Right ventricle myocardium superior (tissue), 1 donor: ENCODE data around the gene MSX1. TPM values are rescaled to one million over a fixed set of nuclear protein-coding genes. Genes with fewer than 3 reads are reported as not detected.
A peak's percentile ranks its signal among the peaks of the same experiment; 100 is the strongest.

Experiments used
- ATAC-seq: fragments of 200-7000 bp; cut with Tn5 transposase; one replicate; pipeline ENCODE4 v1.9.1; 2020; ENCODE audit warnings: mild to moderate bottlenecking; ENCODE audit not compliant: poor library complexity
- DNase-seq: peaks from one replicate; pipeline ENCODE4 v3.0.0-alpha.2; 2020
- intact Hi-C: fragments of 100-400 bp; cut with DNase I; formaldehyde crosslinking; loops from one replicate; pipeline ENCODE4 v1.11.2; 2022
- total RNA-seq: library from RNA; stranded (reverse); fragmentation: NEBNext Ultra II Directional; extraction: Animal tissue kit (Norgen Biotek cat#: 25700); gene quantifications from one replicate; pipeline ENCODE4 v1.2.1, GENCODE V29; 2021
- donor health status: DM: no; HTN: yes; CAD: no; lungs with severe emphysema.

The MSX1 gene
- total RNA-seq, 1 donor from 2014 or later: 3.9 TPM

DNA sequence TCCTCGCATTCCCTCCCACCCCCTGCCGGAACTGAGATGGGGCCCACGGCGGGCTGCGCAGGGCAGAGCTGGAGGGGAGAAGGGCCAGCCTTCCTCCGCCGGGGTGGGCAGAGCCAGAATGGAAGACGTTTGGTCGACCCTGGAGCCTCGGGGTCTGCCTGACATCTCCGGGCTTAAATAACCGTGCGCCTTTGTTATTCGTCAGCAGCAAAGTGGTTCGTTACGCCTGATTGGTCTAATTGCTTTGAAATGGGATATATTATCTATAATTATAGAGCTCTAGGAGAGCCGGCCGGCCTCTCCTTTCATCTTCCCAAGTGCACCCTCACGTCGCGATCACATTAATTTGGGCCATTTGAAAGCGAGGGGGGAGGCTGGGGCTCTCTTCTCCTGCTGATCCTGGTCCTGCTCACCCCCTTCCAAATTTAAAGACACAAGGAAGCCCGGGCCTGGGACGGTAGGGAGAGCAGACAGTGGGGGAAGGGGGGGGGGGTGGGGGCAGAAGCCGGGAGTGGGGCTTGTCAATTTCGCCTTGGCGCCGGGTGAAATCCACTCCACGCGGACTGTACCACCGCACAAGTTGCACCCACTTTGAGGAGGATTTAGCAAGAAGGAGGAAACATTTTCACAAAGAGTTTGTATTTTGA is 4.7 kb upstream of the MSX1 start:
- intact Hi-C loops: no loop called here
- no peak for ATAC-seq
- DNase-seq: peak; percentile 17

DNA sequence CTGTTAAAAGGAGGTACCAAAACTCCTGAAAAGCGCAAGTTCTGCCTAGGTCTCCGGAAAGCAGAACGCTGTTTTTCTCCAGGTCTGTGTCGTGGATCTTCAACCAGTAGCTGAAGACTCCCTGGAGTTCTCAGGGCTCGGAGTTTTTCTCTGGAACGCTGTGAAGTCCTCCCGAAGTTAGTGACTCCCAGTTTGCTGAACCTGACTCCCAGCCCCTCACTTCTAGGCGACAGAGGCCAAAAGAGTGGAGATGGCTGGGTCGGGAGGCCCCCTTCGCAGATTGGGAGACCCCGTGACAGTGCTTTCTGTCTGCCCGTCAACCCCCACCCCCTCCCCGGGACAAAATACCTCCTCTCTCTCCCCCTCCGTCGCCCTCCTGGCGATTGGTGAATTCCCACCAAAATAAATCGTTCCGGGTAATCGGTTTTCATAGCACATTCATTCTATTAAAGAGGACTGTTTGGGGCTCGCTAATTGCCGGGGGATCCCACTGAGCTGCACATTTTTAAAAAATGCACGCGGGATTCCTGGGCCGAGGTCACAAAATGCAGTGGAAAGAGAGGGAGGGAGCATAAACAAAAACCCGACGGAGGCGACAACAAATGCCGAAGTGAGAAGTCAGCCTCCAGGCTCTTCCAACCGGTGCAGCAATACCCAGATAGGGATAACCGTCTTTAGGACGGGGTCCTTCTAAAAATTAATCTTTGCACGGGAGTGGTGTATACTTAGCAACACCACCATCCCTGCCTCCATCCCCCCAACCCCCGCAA is 4.0 kb upstream of the MSX1 start:
- intact Hi-C loops: no loop called here
- peak; percentile 3 for DNase-seq
- no peak for ATAC-seq

DNA sequence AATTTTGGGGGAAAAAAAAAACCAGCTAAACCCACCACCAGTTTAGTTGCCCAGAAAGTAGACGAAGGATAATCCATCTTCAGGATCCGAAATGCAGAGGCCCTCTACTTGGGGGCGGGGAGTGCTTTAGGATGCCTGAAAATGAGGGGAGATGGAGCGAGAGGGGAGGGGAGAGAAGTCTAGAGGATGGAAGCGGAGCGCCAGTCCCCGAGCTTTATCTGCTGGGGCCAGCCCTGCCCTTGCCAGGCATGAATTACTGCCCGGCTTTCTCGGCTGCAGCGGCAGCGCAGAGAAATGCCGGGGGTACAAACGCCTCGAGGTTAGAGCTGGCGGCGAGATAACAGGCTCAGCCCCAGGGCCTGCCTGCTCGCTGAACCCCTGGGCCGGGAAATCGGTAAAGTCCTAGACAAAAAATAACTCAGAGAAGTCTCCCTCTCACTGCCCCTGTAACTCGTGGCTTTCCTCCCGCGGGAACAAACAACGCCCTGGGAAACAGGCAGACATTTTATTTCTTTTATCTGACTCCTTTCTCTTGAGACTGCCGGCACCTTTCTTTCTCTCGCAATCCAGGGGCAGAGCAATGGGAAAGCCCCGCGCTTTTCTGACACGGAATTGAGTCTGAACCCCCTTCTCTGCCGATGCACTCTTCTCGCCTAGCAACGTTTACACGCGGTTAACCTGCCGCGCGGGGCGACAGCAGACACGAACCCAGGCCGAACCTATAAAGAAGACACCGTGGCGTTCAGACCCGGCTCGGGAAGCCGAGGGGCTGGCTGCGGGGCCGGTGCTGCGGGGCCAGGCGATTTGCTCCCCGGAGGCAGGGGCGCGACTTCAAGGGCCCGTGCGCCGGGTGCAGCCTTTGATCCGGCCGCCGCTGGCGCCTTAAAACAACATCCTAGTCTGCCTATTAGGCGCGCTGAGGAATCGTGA is 3.1 kb upstream of the MSX1 start:
- intact Hi-C loops: no loop called here
- ATAC-seq (no peak), DNase-seq (peak; percentile 27)

DNA sequence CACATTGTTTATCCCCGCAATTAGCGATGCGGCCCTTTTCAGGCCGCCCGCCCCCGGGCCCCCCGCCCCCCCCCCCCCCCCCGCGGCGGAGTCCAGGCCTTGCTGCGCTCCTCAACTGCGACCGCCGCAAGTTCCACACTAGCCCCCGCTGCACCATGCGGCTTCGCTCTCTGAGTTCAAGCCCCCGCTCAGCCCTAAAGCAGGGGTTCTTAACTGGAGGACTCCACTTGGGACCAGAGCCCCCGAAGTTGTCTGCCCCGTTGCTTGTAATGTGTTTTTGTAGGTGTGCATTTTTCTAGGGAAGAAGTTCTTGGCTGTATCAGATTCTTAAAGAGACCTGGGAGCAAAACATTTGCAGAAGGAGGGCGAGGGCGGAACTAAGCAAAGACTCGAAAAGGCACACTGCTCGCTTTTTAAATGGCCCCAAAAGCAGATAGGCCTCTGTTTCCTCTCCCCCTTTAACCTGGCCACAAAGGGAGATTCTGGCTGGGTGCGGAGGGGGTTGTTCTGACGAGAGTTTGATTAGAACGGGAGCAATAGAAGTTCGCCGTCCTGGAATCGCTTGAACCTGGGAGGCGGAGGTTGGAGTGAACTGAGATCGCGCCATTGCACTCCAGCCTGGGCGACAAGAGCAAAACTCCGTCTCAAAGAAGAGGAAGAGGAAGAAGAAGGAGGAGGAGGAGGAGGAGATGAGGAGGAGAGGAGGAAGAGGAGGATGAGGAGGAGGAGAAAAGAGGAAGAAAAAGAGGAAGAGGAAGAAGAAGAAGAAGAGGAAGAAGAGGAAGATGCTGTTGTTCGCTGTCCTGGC is 2.3 kb upstream of the MSX1 start:
- DNase-seq (peak; percentile 15), ATAC-seq (no peak)
- intact Hi-C loops: no loop called here

DNA sequence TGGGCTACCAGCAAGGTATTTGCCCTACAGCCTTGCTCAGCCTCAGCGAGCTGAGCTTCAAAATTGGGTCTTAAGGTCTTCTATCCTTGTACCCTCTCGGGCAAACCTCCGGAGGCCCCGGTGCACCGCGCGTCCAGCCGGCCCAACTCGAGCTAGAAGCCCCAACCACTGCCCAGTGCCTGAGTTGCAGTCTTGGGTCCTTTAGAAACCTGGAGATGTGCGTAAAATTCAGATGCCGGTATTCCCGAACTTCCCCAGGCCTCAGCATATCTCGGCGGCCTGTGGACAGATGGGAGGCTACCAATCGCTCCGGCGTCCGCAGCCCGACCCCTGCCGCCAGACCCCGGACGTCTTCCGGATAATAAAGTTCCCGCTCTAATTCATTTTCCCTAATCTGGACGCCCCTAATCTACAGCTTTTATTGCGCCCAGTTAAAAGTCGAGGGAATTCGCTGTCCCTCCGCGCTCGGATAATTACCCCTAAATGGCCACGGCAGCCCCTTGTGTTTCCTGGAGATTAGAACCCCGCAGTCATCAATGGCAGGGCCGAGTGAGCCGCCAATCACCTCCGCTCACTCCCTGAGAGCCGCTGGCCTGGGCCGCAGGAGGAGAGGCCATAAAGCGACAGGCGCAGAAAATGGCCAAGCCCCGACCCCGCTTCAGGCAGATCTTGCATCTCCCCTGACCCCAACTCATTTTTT is 1.5 kb upstream of the MSX1 start:
- intact Hi-C loops: no loop called here
- ATAC-seq: no peak
- no peak for DNase-seq

DNA sequence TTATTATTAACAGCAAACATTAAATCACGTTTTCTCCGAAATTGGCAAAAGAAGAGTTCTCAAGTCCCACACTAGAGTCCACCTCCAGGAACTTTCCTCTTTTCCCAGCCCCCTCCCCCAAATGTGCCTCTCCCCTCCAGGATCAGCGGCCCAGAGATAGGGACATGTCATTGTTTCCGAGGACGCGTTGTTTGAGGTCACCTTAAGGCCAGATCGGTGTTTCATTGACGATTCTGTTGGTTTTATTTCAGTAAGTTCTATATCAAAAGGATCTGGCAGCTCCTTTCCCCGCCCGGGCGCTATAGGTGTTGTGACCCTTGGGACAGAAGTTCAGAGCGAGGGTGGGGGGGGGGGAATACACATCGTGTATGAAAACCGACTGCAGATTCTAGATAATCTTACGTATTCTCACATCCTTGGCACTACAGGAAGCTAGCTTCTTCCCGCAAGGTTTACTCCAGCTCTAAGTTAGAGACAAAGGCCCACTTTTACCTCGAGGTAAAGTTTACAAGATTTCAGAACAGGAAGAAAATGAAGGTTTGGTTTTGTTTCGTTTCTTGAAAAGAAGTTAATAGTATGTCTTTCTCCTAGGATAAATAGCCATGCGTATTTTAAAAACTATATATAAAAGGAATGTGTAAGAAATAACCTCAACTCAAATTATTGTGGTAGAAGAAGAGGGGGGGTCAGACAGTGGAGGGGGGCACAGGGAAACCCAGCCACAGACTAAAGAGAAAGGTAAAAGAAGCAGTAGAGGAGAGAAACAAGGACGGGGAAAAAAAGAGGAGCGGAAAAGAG is 739 bp upstream of the MSX1 start:
- intact Hi-C loops: no loop called here
- DNase-seq: no peak
- ATAC-seq: no peak

DNA sequence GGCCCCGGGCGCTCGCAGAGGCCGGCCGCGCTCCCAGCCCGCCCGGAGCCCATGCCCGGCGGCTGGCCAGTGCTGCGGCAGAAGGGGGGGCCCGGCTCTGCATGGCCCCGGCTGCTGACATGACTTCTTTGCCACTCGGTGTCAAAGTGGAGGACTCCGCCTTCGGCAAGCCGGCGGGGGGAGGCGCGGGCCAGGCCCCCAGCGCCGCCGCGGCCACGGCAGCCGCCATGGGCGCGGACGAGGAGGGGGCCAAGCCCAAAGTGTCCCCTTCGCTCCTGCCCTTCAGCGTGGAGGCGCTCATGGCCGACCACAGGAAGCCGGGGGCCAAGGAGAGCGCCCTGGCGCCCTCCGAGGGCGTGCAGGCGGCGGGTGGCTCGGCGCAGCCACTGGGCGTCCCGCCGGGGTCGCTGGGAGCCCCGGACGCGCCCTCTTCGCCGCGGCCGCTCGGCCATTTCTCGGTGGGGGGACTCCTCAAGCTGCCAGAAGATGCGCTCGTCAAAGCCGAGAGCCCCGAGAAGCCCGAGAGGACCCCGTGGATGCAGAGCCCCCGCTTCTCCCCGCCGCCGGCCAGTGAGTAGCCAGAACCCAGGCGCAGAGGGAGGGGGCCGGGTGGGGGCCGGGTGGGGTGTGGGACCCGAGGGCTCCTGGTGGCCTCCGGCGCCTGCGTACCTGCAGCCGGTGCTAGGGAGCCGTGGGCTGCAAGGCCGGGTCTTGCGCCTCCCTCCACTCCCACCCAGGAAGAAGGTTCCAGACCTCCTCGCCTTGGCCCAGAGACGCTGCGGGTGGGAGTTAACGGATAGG is 534 bp downstream of the MSX1 start:
- ATAC-seq (peak; percentile 18), DNase-seq (no peak)
- intact Hi-C loops: no loop called here

DNA sequence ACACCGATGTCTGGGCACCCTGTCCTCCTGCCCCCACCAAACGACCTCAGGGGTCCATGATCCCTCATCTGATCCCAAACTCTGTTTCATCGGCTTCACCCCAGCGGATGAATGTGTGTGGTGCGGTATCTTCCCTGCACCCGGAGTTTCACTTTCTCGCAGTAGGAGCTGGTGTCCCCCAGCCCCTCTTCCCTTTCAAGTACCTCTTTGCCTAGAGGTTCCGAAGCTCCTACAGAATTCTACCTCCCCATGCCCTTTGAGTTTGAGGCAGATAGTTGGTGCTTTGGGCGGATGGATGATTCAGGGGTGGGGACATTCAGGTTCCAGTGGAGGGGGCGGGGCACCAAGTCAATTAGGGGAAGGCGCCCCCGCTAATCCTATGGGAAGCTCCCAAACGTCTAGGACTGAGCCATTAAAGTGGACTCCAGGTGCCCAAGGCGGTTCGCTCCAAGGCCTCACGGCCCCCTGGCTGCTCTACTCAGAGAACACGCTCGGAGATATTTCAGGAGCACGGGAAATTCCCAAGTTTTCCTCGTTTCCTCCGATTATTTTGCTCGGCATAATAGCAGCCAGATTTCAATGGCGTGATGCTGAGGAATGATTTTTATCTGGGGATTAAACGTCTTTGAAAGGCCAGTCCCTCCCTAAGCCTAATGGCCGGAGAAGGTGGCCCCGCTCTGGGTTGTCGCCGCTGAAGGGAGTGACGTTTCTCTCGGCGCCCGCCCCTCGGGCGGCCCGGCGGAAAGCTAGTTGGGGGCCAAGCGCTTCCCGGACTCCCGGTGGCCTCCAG is 1.3 kb downstream of the MSX1 start:
- peak; percentile 62 for DNase-seq
- intact Hi-C loops: no loop called here
- ATAC-seq: peak; percentile 22

DNA sequence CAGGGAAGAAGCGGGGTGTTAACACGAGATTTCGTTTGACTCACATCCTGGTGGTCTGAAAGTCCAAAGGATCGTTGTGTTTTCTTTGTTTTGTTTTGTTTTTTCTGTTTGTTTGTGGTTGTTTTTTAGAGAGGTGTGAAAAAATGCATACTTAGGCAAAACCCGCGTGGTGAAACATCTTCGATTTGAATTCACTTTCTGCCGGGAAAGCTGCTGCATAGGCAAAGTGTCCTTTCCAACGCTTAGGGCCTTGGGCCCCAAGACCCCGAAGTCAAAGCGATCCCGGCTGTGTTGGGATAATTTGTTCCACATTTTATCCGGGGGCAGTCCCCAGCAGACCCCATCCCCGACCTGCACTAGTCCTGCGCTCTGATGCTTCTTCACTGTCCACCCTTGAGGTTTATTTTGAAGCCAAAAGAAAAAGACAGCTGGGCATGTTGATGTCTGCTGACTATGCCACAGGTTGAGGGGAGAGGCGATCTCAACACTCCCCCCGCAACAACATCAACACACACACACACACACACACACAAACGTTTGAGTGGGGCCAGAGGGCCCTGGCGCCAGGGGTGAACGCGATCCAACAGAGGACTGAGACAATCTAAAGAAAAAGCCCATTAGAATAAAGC is 2.0 kb downstream of the MSX1 start:
- no peak for DNase-seq
- no peak for ATAC-seq
- intact Hi-C loops: no loop called here

DNA sequence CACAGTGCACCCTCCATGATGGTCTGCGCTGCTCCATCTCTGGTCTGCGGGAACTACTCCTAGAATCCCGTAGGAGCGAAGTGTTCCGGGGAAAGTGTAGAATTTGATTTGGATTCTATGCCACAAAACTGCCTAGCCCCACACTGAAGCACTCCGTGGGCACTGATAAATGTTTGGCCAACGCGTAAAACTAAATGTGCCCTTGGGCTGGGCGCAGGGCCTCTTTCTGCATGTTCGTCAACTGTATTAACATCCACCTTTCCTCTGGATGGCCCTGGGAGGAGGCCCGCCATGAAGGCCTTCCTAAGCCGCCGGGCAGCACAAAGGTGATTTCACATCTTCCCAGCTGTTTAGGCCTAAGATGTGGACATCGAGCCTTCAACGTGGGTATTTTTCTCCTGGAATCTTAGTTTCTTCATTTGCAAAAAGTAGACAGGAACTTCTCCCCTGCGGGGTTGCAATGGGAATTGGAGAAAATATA is 2.6 kb downstream of the MSX1 start:
- ATAC-seq (no peak), DNase-seq (no peak)
- intact Hi-C loops: no loop called here

DNA sequence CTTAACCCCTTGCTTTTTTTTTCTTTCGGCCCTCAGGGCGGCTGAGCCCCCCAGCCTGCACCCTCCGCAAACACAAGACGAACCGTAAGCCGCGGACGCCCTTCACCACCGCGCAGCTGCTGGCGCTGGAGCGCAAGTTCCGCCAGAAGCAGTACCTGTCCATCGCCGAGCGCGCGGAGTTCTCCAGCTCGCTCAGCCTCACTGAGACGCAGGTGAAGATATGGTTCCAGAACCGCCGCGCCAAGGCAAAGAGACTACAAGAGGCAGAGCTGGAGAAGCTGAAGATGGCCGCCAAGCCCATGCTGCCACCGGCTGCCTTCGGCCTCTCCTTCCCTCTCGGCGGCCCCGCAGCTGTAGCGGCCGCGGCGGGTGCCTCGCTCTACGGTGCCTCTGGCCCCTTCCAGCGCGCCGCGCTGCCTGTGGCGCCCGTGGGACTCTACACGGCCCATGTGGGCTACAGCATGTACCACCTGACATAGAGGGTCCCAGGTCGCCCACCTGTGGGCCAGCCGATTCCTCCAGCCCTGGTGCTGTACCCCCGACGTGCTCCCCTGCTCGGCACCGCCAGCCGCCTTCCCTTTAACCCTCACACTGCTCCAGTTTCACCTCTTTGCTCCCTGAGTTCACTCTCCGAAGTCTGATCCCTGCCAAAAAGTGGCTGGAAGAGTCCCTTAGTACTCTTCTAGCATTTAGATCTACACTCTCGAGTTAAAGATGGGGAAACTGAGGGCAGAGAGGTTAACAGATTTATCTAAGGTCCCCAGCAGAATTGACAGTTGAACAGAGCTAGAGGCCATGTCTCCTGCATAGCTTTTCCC is 3.4 kb downstream of the MSX1 start:
- ATAC-seq (no peak), DNase-seq (no peak)
- intact Hi-C loops: no loop called here

DNA sequence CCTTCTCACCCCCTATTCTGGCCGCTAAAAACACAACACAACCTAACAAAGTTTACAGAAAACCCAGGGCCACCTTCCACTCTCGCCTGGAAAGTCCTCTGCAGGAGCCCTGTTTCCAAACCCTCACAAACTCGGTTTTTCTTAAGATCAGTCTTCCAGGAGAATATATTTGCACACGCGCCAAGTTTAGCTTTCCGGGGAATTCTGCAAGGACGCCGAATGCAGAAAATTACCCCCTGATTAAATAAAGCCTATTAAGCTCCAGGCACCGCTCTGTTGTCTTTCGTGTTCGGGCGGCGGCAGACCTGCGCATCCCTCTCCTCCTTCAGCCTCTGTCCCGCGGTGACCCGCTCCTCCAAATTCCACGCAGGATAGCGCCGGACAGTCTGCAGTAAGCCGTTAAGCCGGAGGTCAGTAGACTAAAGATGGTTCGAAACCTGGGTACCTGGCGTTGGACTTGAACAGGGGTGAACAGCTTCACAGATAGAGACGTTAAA is 5.0 kb downstream of the MSX1 start:
- DNase-seq: no peak
- intact Hi-C loops: no loop called here
- ATAC-seq: no peak

DNA sequence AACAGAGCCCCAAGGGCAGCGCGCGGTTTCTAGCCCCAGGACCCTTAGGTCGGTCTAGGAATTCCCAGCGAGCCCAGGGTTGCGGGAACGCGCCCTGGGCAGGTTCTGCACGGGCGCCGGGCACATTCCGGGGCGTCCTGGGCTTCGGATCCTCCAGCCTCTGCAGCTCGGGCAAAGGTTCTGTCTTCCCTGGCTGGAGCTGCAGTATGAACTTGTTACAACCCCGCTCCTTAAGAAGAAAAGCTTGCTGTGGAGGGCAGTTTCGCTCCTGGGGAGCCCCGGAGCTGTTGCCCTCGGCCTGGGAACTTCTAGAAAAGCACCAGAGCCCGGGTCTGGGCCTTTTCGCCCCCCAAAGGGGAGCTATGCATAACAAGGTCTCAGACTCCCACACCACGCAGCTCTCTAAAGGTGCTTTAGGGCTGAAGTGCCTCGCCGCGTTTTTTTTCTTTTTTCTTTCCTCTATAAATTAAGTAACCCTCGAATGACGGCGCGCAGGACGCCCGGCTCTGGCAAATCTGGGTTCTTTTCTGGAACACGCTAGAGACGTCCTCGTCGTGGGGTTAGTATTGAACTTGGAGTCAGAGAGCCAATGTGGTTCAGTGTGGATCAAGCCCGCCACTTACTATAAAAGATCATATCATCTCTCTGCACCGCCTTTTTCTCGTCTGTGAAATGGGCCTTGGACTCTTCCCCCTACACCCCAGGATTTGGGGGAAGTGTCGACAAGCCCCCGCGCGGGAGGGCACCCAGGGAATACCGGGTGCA is 5.7 kb downstream of the MSX1 start:
- intact Hi-C loops: no loop called here
- DNase-seq: no peak
- no peak for ATAC-seq

DNA sequence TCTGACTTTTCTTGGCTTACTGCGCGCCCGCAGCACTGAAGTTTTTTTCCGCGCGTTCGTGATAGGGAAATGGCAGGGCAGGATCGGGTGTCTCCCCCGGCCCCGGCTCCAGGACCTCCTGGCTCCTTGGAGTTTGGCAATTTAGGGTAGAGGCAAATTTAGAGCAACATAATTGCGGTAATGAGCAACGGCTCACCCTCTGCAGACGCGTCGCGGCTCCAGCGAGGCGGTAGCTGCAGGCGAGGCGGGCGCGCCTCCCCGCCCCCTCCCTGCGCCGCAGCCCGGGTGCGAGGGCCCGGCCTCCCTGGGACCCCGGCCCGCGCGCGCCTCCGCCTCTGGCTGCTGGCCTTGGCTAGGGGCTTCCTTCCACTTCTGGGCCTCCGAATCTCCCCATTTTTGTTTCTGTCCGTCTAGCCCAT is 6.2 kb downstream of the MSX1 start:
- DNase-seq (no peak), ATAC-seq (no peak)
- intact Hi-C loops: no loop called here
